HG03175 (cell line): Measurements from ENCODE around the gene KPTN.

ENCODE experiments used
- ATAC-seq: cut with Tn5 transposase; IDR thresholded peaks from one replicate; pipeline ENCODE4 v1.9.1; 2021; ENCODE audit warnings: mild to moderate bottlenecking, moderate library complexity; ENCODE audit not compliant: unreplicated experiment

Gene KPTN

GRCh38 chr19:47436712-47437401, 47.2 kb downstream of the KPTN start:
- no peak for ATAC-seq

GRCh38 chr19:47435883-47436417, 48.1 kb downstream of the KPTN start:
- ATAC-seq, result no peak

- ATAC-seq, result no peak
These were observed 48.8 kb downstream of the KPTN start for GRCh38 chr19:47435196-47435595.

- no peak for ATAC-seq
These were observed 49.9 kb downstream of the KPTN start for GRCh38 chr19:47434088-47434487.

GRCh38 chr19:47433121-47433520, 50.9 kb downstream of the KPTN start:
- ATAC-seq, result no peak

- ATAC-seq, result no peak
These were observed 51.5 kb downstream of the KPTN start for GRCh38 chr19:47432499-47432898.

GRCh38 chr19:47432091-47432490, 51.9 kb downstream of the KPTN start:
- no peak for ATAC-seq

- ATAC-seq, result no peak
These were observed 53.8 kb downstream of the KPTN start for GRCh38 chr19:47430041-47430802.

GRCh38 chr19:47429140-47429793, 54.8 kb downstream of the KPTN start:
- ATAC-seq, result no peak

- no peak for ATAC-seq
These were observed 55.7 kb downstream of the KPTN start for GRCh38 chr19:47428177-47428894.

GRCh38 chr19:47427241-47428176, 56.5 kb downstream of the KPTN start:
- no peak for ATAC-seq
